ENCODE data around the gene KRT5.

Gene KRT5

GRCh38 chr12:52519826-52520662 is at the start of gene KRT5:
KRT5 (minus strand) TSS chr12:52520394; CDS start chr12:52520296, 98 bp downstream.
- TF ChIP-seq ZFX (IDR thresholded peaks at IDR 0.05) (no peak), CTCF (conservative IDR thresholded peaks at IDR 0.05) (no peak)
- no peak within 1 kb of the TSS for H3K27ac ChIP-seq

DNA sequence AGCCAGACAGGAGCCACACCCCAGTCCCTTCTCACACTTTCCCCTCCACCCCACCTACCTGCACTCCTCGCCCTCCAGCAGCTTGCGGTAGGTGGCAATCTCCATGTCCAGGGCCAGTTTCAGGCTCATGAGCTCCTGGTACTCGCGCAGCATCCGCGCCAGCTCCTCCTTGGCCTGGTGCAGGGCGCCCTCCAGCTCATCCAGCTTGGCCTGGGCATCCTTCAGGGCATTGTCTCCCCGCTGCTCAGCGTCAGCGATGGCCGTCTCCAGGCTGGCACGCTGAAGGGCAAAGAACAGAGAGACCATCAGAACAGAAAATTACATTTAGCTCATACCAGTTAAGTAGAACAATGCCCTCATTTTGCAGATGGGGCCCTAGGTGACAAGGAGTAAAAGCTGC is 47.9 kb upstream of the KRT5 start:
- no peak for TF ChIP-seq ZFX (IDR thresholded peaks at IDR 0.05)
- no peak for TF ChIP-seq CTCF (conservative IDR thresholded peaks at IDR 0.05)
- H3K27ac ChIP-seq = no peak overlapping the region

- H3K27ac ChIP-seq = no peak overlapping the region
- TF ChIP-seq CTCF (conservative IDR thresholded peaks at IDR 0.05) (no peak), ZFX (IDR thresholded peaks at IDR 0.05) (no peak)
Measured at GRCh38 chr12:52566847-52567291, 46.7 kb upstream of the KRT5 start.

DNA sequence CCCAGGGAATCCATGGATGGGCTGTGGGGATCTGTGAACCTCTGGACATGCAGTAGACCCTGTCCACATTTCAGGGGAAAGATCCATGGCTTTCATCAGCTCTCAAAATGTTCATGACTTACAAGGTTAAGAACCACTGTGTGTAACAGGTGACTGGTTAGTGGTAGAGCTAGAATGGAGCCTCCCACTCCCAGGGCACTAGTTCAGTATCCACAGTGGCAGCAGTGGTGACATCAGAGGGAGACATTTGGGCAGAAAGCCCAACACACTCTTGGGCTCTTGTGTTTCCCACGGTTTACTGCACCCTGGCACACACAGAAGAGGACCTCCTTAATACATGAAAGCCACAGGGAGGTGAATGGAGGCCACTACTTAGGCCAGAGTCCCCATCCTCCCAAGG is 44.4 kb upstream of the KRT5 start:
- no peak overlapping the region for H3K27ac ChIP-seq
- no peak for TF ChIP-seq ZFX (IDR thresholded peaks at IDR 0.05)
- TF ChIP-seq CTCF (conservative IDR thresholded peaks at IDR 0.05) = no peak

DNA sequence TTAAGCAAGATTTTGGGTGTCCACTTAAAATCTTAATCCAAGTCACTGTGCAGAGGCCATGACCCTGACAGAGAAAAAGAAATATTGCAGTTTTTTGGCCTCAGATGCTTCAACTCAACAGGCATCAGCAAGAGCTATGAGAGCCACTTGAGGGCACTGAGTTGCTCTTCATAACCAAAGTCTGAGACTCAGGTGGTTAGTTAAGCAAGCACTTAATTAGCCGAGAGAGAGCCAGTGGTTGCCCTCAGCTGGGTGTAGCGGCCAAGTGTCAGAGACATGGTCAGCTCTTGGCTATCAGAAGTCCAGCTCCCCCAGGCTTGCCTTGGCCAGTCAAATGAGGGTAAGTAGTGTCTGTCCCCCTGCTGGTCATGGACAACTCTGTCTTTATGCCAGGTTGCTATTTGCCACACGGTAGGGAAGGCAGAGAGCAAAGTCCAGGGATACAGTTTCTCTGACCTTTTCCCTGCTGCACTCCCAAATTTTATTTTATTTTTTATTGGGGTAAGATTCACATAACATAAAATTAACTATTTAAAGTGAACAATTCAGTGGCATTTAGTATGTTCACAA is 41.8 kb upstream of the KRT5 start:
- TF ChIP-seq ZFX (IDR thresholded peaks at IDR 0.05) (no peak), CTCF (conservative IDR thresholded peaks at IDR 0.05) (no peak; the same call in 1 of the 2 replicates)
- no peak overlapping the region for H3K27ac ChIP-seq

GRCh38 chr12:52559979-52560378 is 39.8 kb upstream of the KRT5 start:
- no peak for TF ChIP-seq CTCF (conservative IDR thresholded peaks at IDR 0.05)
- TF ChIP-seq ZFX (IDR thresholded peaks at IDR 0.05) = no peak
- H3K27ac ChIP-seq = no peak overlapping the region

DNA sequence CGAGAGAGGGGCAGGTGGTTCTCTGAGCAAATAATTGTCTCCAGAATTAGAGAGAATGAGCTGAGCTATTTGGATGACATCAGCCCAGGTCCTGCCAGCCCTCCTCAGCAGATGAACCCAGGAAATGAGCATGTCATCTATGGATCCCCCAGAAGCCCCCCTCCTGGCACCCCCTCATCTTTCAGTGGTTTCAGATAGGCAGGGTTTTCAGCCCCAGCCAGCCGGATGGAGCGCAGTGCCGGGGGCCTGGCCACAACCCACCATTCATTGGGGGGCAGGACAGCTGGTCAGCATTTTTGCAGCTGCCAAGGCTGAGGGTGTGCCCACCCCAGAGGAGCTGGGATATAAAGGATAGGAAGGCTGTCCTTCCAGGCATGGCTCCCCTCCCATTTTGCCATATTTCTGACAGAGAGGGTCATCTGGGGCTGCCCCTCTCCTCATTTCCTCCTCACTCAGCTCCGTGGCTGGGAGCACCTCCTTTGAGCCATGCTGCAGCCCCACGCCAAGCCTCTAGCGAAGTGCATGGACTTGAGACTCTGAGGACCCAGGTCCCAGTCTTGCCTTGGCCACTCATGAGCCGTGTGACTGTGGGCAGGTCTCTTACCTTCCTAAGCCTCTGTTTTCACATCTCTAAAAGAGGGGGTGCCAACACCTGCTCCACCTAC is 38.7 kb upstream of the KRT5 start:
- H3K27ac ChIP-seq = no peak overlapping the region
- no peak for TF ChIP-seq CTCF (conservative IDR thresholded peaks at IDR 0.05)
- no peak for TF ChIP-seq ZFX (IDR thresholded peaks at IDR 0.05)
